Mesothelial cell of epicardium (in vitro differentiated cells): ENCODE measurements around the gene SETD2. TPM values are rescaled to one million over a fixed set of nuclear protein-coding genes. Genes with fewer than 3 reads are reported as not detected.
A peak's percentile ranks its signal among the peaks of the same experiment; 100 is the strongest.
"Not testable (repeated sequence)": the region's sequence is repeated elsewhere in the genome, so short reads cannot be mapped to it uniquely, and the experiment has no call there.

Experiments
- DNase-seq, 2 experiments: peaks; one replicate each; pipeline ENCODE4 v3.0.0; 2021; ENCODE audit warnings: low spot score in 2 of 2; ENCODE audit not compliant: unreplicated experiment in 2 of 2
- H3K27ac Mint-ChIP-seq: 2 replicates; pipeline ENCODE4 v1.8.0; 2021; ENCODE audit warnings: mixed read lengths
- H3K27me3 Mint-ChIP-seq: 2 replicates; pipeline ENCODE4 v1.8.0; 2021; ENCODE audit warnings: low read depth, mixed read lengths
- H3K36me3 Mint-ChIP-seq: 2 replicates; pipeline ENCODE4 v1.8.0; 2021; ENCODE audit warnings: mixed read lengths
- H3K4me1 Mint-ChIP-seq: 2 replicates; pipeline ENCODE4 v1.8.0; 2021; ENCODE audit warnings: mixed read lengths
- H3K4me3 Mint-ChIP-seq: 2 replicates; pipeline ENCODE4 v1.8.0; 2021; ENCODE audit warnings: mild to moderate bottlenecking, moderate library complexity, mixed read lengths
- H3K9me3 Mint-ChIP-seq: 2 replicates; pipeline ENCODE4 v1.8.0; 2021; ENCODE audit warnings: mixed read lengths
- CTCF ChIP-seq: fragments of 200-600 bp; sonication (generic); IDR thresholded peaks from one replicate; pipeline ENCODE4 v1.5.0; 2021; ENCODE audit warnings: antibody characterized with exemption; ENCODE audit not compliant: unreplicated experiment
- total RNA-seq: library from RNA; stranded (reverse); gene quantifications from 3 replicates; pipeline ENCODE4 v1.2.1, GENCODE V29; 2021

SETD2 gene
- total RNA-seq, 1 donor from 2014 or later = 73.1 TPM

- Mint-ChIP-seq H3K27me3 (no peaks in the 10 kb centered on the region), H3K4me3 (no peak overlapping the region), H3K27ac (no peak overlapping the region), H3K36me3 (peaks cover 44% of the 10 kb centered on the region), H3K9me3 (no peaks in the 10 kb centered on the region), H3K4me1 (no peaks in the 10 kb centered on the region)
- DNase-seq = no peak
- no peak for TF ChIP-seq CTCF
These were observed 80.1 kb downstream of the SETD2 start for GRCh38 chr3:47083786-47084185.

- no peaks in the 10 kb centered on the region for H3K4me1 Mint-ChIP-seq
- no peaks in the 10 kb centered on the region for H3K27me3 Mint-ChIP-seq
- no peak for DNase-seq
- H3K4me3 Mint-ChIP-seq = no peak overlapping the region
- H3K9me3 Mint-ChIP-seq = no peaks in the 10 kb centered on the region
- peaks cover 41% of the 10 kb centered on the region for H3K36me3 Mint-ChIP-seq
- TF ChIP-seq CTCF = no peak
- no peak overlapping the region for H3K27ac Mint-ChIP-seq
These were observed 81.4 kb downstream of the SETD2 start for GRCh38 chr3:47082519-47082918.

- Mint-ChIP-seq H3K4me3 (no peak overlapping the region), H3K36me3 (peaks cover 46% of the 10 kb centered on the region), H3K4me1 (peaks cover 4% of the 10 kb centered on the region), H3K9me3 (no peaks in the 10 kb centered on the region), H3K27me3 (no peaks in the 10 kb centered on the region), H3K27ac (no peak overlapping the region)
- no peak for DNase-seq
- no peak for TF ChIP-seq CTCF
These were observed 84.5 kb downstream of the SETD2 start for GRCh38 chr3:47079432-47079831.

- no peak overlapping the region for H3K4me3 Mint-ChIP-seq
- no peak for TF ChIP-seq CTCF
- no peaks in the 10 kb centered on the region for H3K27me3 Mint-ChIP-seq
- no peak for DNase-seq
- no peaks in the 10 kb centered on the region for H3K9me3 Mint-ChIP-seq
- H3K36me3 Mint-ChIP-seq = peaks cover 37% of the 10 kb centered on the region
- peaks cover 4% of the 10 kb centered on the region for H3K4me1 Mint-ChIP-seq
- peak overlapping the region; percentile 57 for H3K27ac Mint-ChIP-seq
These were observed 90.2 kb downstream of the SETD2 start for GRCh38 chr3:47073685-47074084.

GRCh38 chr3:47070770-47071169 lies 93.1 kb downstream of the SETD2 start:
- Mint-ChIP-seq H3K27ac (no peak overlapping the region), H3K4me3 (no peak overlapping the region), H3K27me3 (no peaks in the 10 kb centered on the region), H3K4me1 (peaks cover 1% of the 10 kb centered on the region), H3K36me3 (peaks cover 28% of the 10 kb centered on the region), H3K9me3 (no peaks in the 10 kb centered on the region)
- DNase-seq = no peak
- TF ChIP-seq CTCF = no peak

GRCh38 chr3:47066259-47066658 lies 97.7 kb downstream of the SETD2 start:
- H3K9me3 Mint-ChIP-seq, H3K27me3 Mint-ChIP-seq, H3K4me1 Mint-ChIP-seq, H3K27ac Mint-ChIP-seq, H3K4me3 Mint-ChIP-seq, DNase-seq: not testable (repeated sequence)
- peaks cover 37% of the 10 kb centered on the region for H3K36me3 Mint-ChIP-seq
